Fibroblast of lung (primary cell): Measurements from ENCODE around the gene LARP4B. TPM values are rescaled to one million over a fixed set of nuclear protein-coding genes. Genes with fewer than 3 reads are reported as not detected.

Source experiments
- DNase-seq, 2 donors: peaks; one replicate each; pipeline versions ENCODE4 v3.0.0 to v3.0.0-alpha.2; 2010; ENCODE audit warnings: low read depth in 2 of 2
- H2AFZ ChIP-seq: 2 replicates; pipeline ENCODE4 v1.5.1; 2012; ENCODE audit warnings: low read length, control low read depth, inconsistent platforms
- H3K27ac ChIP-seq: 2 replicates; pipeline ENCODE4 v1.5.1; 2011; ENCODE audit warnings: low read length, control low read depth; ENCODE audit not compliant: insufficient read depth
- H3K27me3 ChIP-seq: 2 replicates; pipeline ENCODE4 v1.5.1; 2011; ENCODE audit warnings: mild to moderate bottlenecking, low read length; ENCODE audit not compliant: control insufficient read depth, insufficient read depth
- H3K36me3 ChIP-seq: 2 replicates; pipeline ENCODE4 v1.5.1; 2011; ENCODE audit warnings: low read length; ENCODE audit not compliant: control insufficient read depth, insufficient read depth
- H3K4me1 ChIP-seq: 2 replicates; pipeline ENCODE4 v1.5.1; 2011; ENCODE audit warnings: low read length; ENCODE audit not compliant: control insufficient read depth, insufficient read depth; ENCODE audit errors: extremely low read depth
- H3K4me2 ChIP-seq: 2 replicates; pipeline ENCODE4 v1.5.1; 2011; ENCODE audit warnings: low read length, control low read depth; ENCODE audit not compliant: insufficient read depth; ENCODE audit errors: extremely low read depth
- H3K4me3 ChIP-seq, 4 experiments: fragments of 200-600 bp in 1 of 4; sonication (generic) in 1 of 4; replicated peaks in 1 of 4; 2 replicates each; pipeline ENCODE4 v1.5.1; 2011 to 2016; ENCODE audit warnings: low read length in 4 of 4, low read depth in 3 of 4, mild to moderate bottlenecking in 3 of 4, control low read depth in 2 of 4, inconsistent platforms in 1 of 4, mixed read lengths in 1 of 4; ENCODE audit not compliant: insufficient read depth in 1 of 4; ENCODE audit errors: control extremely low read depth in 1 of 4
- H3K79me2 ChIP-seq: 2 replicates; pipeline ENCODE4 v1.5.1; 2012; ENCODE audit warnings: mild to moderate bottlenecking, low read length, inconsistent platforms; ENCODE audit not compliant: control insufficient read depth, insufficient read depth
- H3K9ac ChIP-seq: 2 replicates; pipeline ENCODE4 v1.5.1; 2011; ENCODE audit warnings: mild to moderate bottlenecking, low read length, control low read depth; ENCODE audit not compliant: insufficient read depth
- H3K9me3 ChIP-seq: 2 replicates; pipeline ENCODE4 v1.5.1; 2012; ENCODE audit warnings: low read depth, low read length; ENCODE audit not compliant: control insufficient read depth, insufficient read depth
- H4K20me1 ChIP-seq: 2 replicates; pipeline ENCODE4 v1.5.1; 2011; ENCODE audit warnings: low read length; ENCODE audit not compliant: control insufficient read depth, insufficient read depth; ENCODE audit errors: extremely low read depth
- CTCF ChIP-seq, 2 donors: IDR thresholded peaks in 1 of 2; conservative IDR thresholded peaks in 1 of 2; 1 replicate in 1 of 2; 2 replicates in 1 of 2; pipeline ENCODE4 v1.5.1; 2011 to 2012; ENCODE audit warnings: low read length in 2 of 2, control low read depth in 1 of 2, inconsistent platforms in 1 of 2, low read depth in 1 of 2, mild to moderate bottlenecking in 1 of 2
- EZH2 ChIP-seq: IDR thresholded peaks from 2 replicates; pipeline ENCODE4 v1.5.1; 2012; ENCODE audit warnings: low read length, control low read depth, mild to moderate bottlenecking; ENCODE audit errors: missing control alignments
- polyA plus RNA-seq, 2 donors: library from polyadenylated mRNA; depleted of rRNA in 1 of 2; stranded (reverse) in 1 of 2; unstranded in 1 of 2; fragments of >200 nt; gene quantifications; 2 replicates each; pipeline ENCODE4 v1.2.1, GENCODE V29; 2011 to 2012; ENCODE audit warnings: missing spikeins in 1 of 2
- total RNA-seq: library from RNA; depleted of rRNA; stranded (reverse); fragments of >200 nt; gene quantifications from 2 replicates; pipeline ENCODE4 v1.2.1, GENCODE V29; 2014

LARP4B gene
- total and polyA plus RNA-seq, 2 donors (not counting 1 experiment from before 2014, with no cell fraction given), result 25.4 to 38.6 TPM

GRCh38 chr10:821322-821721 is 110.2 kb downstream of the LARP4B start:
- no peaks in the 10 kb centered on the region for H3K79me2 ChIP-seq
- H3K9me3 ChIP-seq, result no peaks in the 10 kb centered on the region
- H3K9ac ChIP-seq, result no peak overlapping the region
- H3K4me1 ChIP-seq, result peaks cover 2% of the 10 kb centered on the region
- no peak overlapping the region for H2AFZ ChIP-seq
- H4K20me1 ChIP-seq, result no peaks in the 10 kb centered on the region
- H3K36me3 ChIP-seq, result peaks cover 41% of the 10 kb centered on the region
- no peak overlapping the region for H3K4me2 ChIP-seq
- H3K4me3 ChIP-seq, result no peak overlapping the region
- peak in 1 of 2 donors; percentile 71 for DNase-seq
- no peaks in the 10 kb centered on the region for H3K27me3 ChIP-seq
- TF ChIP-seq CTCF (conservative IDR thresholded peaks at IDR 0.05 in 1 of 2, IDR thresholded peaks at IDR 0.05 in 1 of 2; ENCODE audit: low read depth in 1 of 2, low read length in 2 of 2), result no peak
- TF ChIP-seq EZH2, result no peak
- H3K27ac ChIP-seq, result no peak overlapping the region

- H4K20me1 ChIP-seq, result no peaks in the 10 kb centered on the region
- peaks cover 4% of the 10 kb centered on the region for H3K4me1 ChIP-seq
- H3K4me3 ChIP-seq, result no peak overlapping the region
- no peak overlapping the region for H2AFZ ChIP-seq
- no peak overlapping the region for H3K4me2 ChIP-seq
- H3K79me2 ChIP-seq, result no peaks in the 10 kb centered on the region
- no peaks in the 10 kb centered on the region for H3K27me3 ChIP-seq
- H3K9ac ChIP-seq, result no peak overlapping the region
- DNase-seq, result no peak
- no peak for TF ChIP-seq EZH2
- TF ChIP-seq CTCF (conservative IDR thresholded peaks at IDR 0.05 in 1 of 2, IDR thresholded peaks at IDR 0.05 in 1 of 2; ENCODE audit: low read depth in 1 of 2, low read length in 2 of 2), result no peak
- H3K36me3 ChIP-seq, result peaks cover 40% of the 10 kb centered on the region
- no peak overlapping the region for H3K27ac ChIP-seq
- H3K9me3 ChIP-seq, result no peaks in the 10 kb centered on the region
Observed at GRCh38 chr10:819816-820215, 111.7 kb downstream of the LARP4B start.

- TF ChIP-seq CTCF (conservative IDR thresholded peaks at IDR 0.05 in 1 of 2, IDR thresholded peaks at IDR 0.05 in 1 of 2; ENCODE audit: low read depth in 1 of 2, low read length in 2 of 2) (no peak), EZH2 (no peak)
- Histone ChIP-seq H3K79me2 (no peaks in the 10 kb centered on the region), H3K4me2 (no peak overlapping the region), H3K36me3 (peaks cover 41% of the 10 kb centered on the region), H3K27ac (no peak overlapping the region), H3K9ac (no peak overlapping the region), H3K27me3 (no peaks in the 10 kb centered on the region), H4K20me1 (no peaks in the 10 kb centered on the region), H3K4me3 (no peak overlapping the region), H3K9me3 (no peaks in the 10 kb centered on the region), H3K4me1 (peaks cover 4% of the 10 kb centered on the region), H2AFZ (no peak overlapping the region)
- DNase-seq, result peak; percentile 25 to 83
Observed at GRCh38 chr10:819326-819725, 112.2 kb downstream of the LARP4B start.
